Peyer's patch (tissue), 4 donors: Measurements from ENCODE around the gene AZU1. TPM values are rescaled to one million over a fixed set of nuclear protein-coding genes. Genes with fewer than 3 reads are reported as not detected.

ENCODE experiments used
- DNase-seq, 3 donors: peaks; one replicate each; pipeline ENCODE4 v3.0.0-alpha.2; 2017 to 2019
- H3K27ac ChIP-seq, 4 donors: fragments of 200-600 bp; sonication (generic); one replicate each; pipeline ENCODE4 v1.5.1; 2016 to 2019
- H3K27me3 ChIP-seq, 2 donors: fragments of 200-600 bp; sonication (generic); one replicate each; pipeline ENCODE4 v1.5.1; 2019
- H3K36me3 ChIP-seq, 3 donors: fragments of 200-600 bp; sonication (generic); one replicate each; pipeline ENCODE4 v1.5.1; 2016 to 2019
- H3K4me1 ChIP-seq, 4 donors: fragments of 200-600 bp; sonication (generic); one replicate each; pipeline ENCODE4 v1.5.1; 2016 to 2019
- H3K4me3 ChIP-seq, 4 donors: fragments of 200-600 bp; sonication (generic); 1 replicate in 3 of 4; 2 replicates in 1 of 4; pipeline ENCODE4 v1.5.1; 2016 to 2019; ENCODE audit warnings: mild to moderate bottlenecking in 1 of 4
- H3K9me3 ChIP-seq, 4 donors: fragments of 200-600 bp; sonication (generic); one replicate each; pipeline ENCODE4 v1.5.1; 2016 to 2019; ENCODE audit warnings: mild to moderate bottlenecking in 1 of 4
- CTCF ChIP-seq, 6 experiments: fragments of 450-650 bp in 4 of 6; fragments of 200-600 bp in 2 of 6; sonication (generic) in 1 of 6; IDR thresholded peaks; one replicate each; pipeline ENCODE4 v1.5.1; 2017 to 2019; ENCODE audit warnings: antibody characterized with exemption in 6 of 6, mild to moderate bottlenecking in 3 of 6, moderate library complexity in 1 of 6
- POLR2A ChIP-seq, 2 donors: fragments of 450-650 bp; IDR thresholded peaks; one replicate each; pipeline ENCODE4 v1.5.1; 2017; ENCODE audit warnings: antibody characterized with exemption in 2 of 2, mild to moderate bottlenecking in 2 of 2, moderate library complexity in 2 of 2
- total RNA-seq, 4 donors: library from RNA; depleted of rRNA; stranded (reverse); fragments of >200 nt; gene quantifications; one replicate each; pipeline ENCODE4 v1.1.0, GENCODE V29; 2016

AZU1 gene
- total RNA-seq, 4 donors from 2014 or later, result not detected

DNA sequence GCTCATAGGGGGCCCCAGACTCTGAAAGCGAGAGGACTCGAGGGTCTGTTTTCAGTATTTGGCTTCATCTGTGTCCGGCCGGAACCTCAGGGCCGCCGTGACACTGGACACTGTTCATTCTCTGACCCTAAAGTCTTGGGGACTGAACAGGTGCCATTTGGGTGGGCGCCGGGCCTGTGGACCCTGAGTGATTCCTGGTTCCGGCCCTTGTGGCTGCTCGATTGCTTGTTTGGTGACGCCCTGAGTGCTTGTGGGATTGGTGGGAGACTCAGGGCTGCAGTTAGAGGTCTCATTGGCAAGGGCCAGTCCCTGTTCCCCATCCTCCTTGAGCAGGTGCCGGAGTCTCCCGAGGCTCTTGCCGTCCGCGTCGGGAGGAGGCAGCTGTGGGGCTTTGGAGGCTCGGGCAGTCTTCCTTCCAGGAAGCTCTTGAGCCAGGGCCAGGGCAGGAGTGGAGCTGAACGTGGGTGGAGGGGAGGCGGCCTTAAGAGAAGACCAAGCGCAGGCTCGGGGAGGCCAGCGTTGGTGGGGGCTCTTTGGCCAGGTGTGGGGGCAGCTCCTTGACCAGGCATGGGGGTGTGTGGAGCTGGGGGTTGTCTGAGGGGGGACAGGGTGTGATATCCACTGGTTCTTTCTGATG is 25.7 kb upstream of the AZU1 start:
- TF ChIP-seq CTCF (IDR thresholded peaks at IDR 0.05), result no peak
- no peak for TF ChIP-seq POLR2A (IDR thresholded peaks at IDR 0.05)
- H3K27me3 ChIP-seq, result no peaks in the 10 kb centered on the region
- peak overlapping the region in 3 of 4 donors; percentile 33 to 57 (median 56) for H3K27ac ChIP-seq
- H3K4me1 ChIP-seq, result peaks cover 10 to 52% (median 40%) of the 10 kb centered on the region in 4 donors
- no peak for DNase-seq
- peak overlapping the region in 3 of 4 donors; percentile 17 to 86 (median 18) for H3K4me3 ChIP-seq
- peaks cover 3 to 65% (median 7%) of the 10 kb centered on the region in 3 donors for H3K36me3 ChIP-seq
- H3K9me3 ChIP-seq, result peaks cover 0 to 3% (median 0%) of the 10 kb centered on the region in 4 donors

DNA sequence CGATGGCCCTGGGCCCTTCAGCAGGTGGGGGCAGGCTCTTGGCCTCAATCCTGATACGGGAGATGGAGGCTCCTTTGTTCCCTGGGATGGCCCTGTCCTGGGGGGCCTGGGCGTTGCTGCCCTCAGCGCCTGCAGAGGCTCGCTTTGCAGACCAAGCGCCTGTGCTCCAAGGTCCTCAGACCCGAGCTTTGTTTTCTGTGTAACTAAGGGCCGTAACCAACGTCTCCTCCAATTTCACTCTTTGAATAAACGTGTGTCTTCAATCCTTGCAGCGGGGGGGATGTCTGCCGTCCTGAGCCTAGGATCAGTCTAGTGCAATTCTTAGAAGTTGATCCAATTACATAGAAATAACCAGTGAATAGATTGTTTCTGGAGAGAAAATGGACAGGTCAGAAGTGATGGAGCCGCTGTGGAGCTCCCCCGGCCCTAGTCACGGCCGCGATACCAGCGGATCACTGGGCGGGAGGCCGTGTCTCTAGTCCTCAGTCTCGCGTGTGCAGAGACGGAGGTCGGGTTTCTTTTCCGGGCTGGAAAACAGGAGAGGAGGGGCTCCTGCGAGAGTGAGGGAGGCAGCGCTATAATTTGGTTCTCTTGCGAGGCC is 25.0 kb upstream of the AZU1 start:
- TF ChIP-seq CTCF (IDR thresholded peaks at IDR 0.05) (no peak), POLR2A (IDR thresholded peaks at IDR 0.05) (no peak)
- H3K36me3 ChIP-seq, result peaks cover 3 to 72% (median 7%) of the 10 kb centered on the region in 3 donors
- peak overlapping the region in 1 of 4 donors; percentile 17 for H3K4me3 ChIP-seq
- H3K27me3 ChIP-seq, result no peaks in the 10 kb centered on the region
- peaks cover 10 to 52% (median 40%) of the 10 kb centered on the region in 4 donors for H3K4me1 ChIP-seq
- DNase-seq, result no peak
- H3K9me3 ChIP-seq, result peaks cover 0 to under 1% (median 0%) of the 10 kb centered on the region in 4 donors
- peak overlapping the region in 2 of 4 donors; percentile 8 to 33 for H3K27ac ChIP-seq

DNA sequence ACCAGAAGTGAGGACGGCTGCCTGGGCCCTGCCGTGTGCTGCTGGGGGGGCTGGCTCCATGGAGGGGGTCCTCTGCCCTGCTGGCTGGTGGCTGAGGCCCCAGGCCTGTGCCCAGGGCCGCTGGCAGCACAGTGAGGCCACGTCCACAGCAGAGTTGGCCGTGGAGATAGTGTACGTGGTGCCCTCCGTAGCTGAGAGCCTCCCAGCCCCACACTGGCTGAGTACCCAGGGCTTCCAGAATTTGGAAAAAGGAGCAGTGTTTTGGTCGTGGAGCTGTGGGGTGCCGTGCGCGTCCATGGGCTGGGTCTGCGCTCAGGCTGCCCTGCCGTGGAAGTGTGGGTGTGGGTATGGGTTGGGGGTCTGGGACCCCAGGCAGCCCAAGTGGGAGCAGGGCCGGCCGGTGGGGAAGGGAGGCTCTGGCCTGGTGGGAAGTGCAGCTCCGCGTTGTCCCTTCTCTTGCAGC is 24.5 kb upstream of the AZU1 start:
- H3K4me3 ChIP-seq, result no peak overlapping the region
- H3K27ac ChIP-seq, result peak overlapping the region in 1 of 4 donors; percentile 33
- H3K9me3 ChIP-seq, result no peaks in the 10 kb centered on the region
- TF ChIP-seq POLR2A (IDR thresholded peaks at IDR 0.05), result no peak
- TF ChIP-seq CTCF (IDR thresholded peaks at IDR 0.05), result no peak
- H3K4me1 ChIP-seq, result peaks cover 10 to 52% (median 39%) of the 10 kb centered on the region in 4 donors
- peaks cover 3 to 77% (median 7%) of the 10 kb centered on the region in 3 donors for H3K36me3 ChIP-seq
- H3K27me3 ChIP-seq, result no peaks in the 10 kb centered on the region
- DNase-seq, result no peak

DNA sequence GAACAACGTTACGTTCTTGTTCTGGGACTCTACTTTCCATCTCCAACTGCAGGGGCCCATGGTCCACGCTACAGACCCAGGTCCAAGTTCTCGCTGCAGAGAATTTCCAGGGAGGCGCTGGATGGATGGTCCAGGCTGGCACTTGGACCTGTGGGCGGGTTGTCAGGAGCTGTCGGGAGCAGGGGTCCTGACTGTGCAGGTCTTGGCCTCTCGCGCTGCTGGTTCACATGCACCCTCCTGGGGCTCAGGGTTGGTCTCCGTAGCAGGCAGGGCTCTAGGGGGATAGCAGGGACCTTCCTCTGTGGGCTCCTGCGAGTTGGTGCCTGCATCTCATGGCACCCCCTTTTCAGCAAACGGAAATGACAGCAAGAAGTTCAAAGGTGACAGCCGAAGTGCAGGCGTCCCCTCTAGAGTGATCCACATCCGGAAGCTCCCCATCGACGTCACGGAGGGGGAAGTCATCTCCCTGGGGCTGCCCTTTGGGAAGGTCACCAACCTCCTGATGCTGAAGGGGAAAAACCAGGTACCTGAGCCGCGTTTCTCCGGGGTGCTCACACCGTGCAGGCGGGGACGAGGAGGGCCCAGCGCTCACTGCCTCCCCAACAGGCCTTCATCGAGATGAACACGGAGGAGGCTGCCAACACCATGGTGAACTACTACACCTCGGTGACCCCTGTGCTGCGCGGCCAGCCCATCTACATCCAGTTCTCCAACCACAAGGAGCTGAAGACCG is 23.8 kb upstream of the AZU1 start:
- DNase-seq, result no peak
- peaks cover 3 to 84% (median 7%) of the 10 kb centered on the region in 3 donors for H3K36me3 ChIP-seq

More for the DNA sequence above, 23.8 kb upstream of the AZU1 start:
- no peaks in the 10 kb centered on the region for H3K9me3 ChIP-seq
- TF ChIP-seq CTCF (IDR thresholded peaks at IDR 0.05) (no peak), POLR2A (IDR thresholded peaks at IDR 0.05) (no peak)
- H3K4me3 ChIP-seq, result no peak overlapping the region
- peaks cover 10 to 50% (median 36%) of the 10 kb centered on the region in 4 donors for H3K4me1 ChIP-seq
- H3K27me3 ChIP-seq, result no peaks in the 10 kb centered on the region
- no peak overlapping the region for H3K27ac ChIP-seq
